HTR-8/SVneo (cell line): Measurements from ENCODE around the gene MTARC2.

Experiments
- DNase-seq: peaks from one replicate; pipeline ENCODE4 v3.0.0; 2011; ENCODE audit warnings: low spot score, mixed read lengths; ENCODE audit not compliant: insufficient read length
- FAIRE-seq: peaks from 2 replicates; lab custom pipeline; 2011; peaks lifted over from hg19 to GRCh38; lab: Jason Lieb, UNC

The MTARC2 gene

DNA sequence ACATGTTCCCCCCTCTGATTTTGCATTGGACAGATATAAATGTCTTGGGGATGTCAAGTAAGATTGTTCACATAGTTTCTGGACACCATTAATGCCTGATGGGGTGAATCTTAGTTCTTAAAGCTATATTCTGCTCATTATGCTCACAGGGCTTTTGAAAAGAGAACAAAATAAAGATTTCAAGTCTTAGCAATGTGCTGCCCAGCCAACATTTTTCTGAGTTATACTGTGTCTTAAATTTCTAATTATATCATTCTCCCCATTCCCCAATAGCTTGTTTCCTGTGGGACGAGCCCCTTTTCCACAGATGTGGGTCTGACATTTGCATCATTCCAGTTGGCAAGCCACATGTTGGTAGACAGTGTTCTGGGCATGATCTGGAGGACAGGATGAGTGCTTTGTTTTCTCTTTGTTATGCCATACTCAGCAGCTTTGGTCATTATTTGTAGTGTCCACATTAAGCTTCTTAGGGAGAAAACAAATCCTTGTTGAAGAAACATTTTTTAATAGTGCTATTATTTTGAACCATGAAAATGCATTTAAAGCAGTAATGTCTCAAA lies 71.4 kb downstream of the MTARC2 start:
- DNase-seq (no peak), FAIRE-seq (no peak)

GRCh38 chr1:220824031-220824989 lies 76.2 kb downstream of the MTARC2 start:
- FAIRE-seq, result no peak

GRCh38 chr1:220825819-220826551 lies 77.9 kb downstream of the MTARC2 start:
- no peak for DNase-seq
- FAIRE-seq, result no peak

More at GRCh38 chr1:220824031-220824989, 76.2 kb downstream of the MTARC2 start:
- no peak for DNase-seq

- DNase-seq (no peak), FAIRE-seq (no peak)
Observed at GRCh38 chr1:220826729-220827128, 78.6 kb downstream of the MTARC2 start.

GRCh38 chr1:220827445-220828178 lies 79.5 kb downstream of the MTARC2 start:
- DNase-seq (no peak), FAIRE-seq (no peak)

DNA sequence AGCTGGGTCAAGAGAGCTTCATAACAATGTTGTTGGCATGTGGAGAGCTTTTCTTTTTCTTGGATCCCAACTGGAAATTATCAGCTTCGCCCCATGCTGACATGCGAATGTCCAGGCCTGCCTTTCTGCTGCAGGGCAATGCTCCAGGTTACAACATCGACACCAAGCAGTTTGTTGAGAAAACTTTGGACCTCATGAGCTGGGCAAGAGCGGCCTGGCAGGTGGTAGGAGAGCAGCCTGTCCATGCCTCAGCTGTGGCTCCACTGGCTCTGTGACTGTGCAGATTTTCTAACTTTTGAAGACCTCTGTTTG lies 80.0 kb downstream of the MTARC2 start:
- FAIRE-seq (no peak), DNase-seq (no peak)

GRCh38 chr1:220828950-220829586 lies 80.9 kb downstream of the MTARC2 start:
- FAIRE-seq (no peak), DNase-seq (no peak)

DNA sequence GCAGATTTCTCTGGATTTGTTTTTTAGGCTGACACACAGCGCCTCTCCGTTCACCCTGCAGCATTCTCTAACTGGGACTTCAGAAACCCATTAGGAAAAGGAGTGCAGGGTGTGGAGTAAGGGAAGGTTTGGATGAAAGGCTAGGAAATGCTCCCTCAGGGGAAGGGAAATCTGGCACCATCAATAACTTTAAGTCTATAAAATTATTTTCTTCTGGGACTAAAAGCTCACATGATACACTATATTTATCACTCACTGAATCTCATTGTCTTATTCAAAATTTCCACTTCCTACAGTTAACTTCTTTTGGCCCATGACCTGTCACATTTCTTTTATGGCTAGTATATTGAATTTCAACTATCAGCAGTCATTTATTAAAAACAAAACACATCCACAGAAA lies 85.3 kb downstream of the MTARC2 start:
- no peak for FAIRE-seq

More for the DNA sequence above, 85.3 kb downstream of the MTARC2 start:
- no peak for DNase-seq
